Naive thymus-derived CD4-positive, alpha-beta T cell (primary cell): ENCODE measurements around the gene TOM1L2. TPM values are rescaled to one million over a fixed set of nuclear protein-coding genes. Genes with fewer than 3 reads are reported as not detected.

Source experiments
- ATAC-seq: fragments of 150-1000 bp; cut with Tn5 transposase; 2 replicates; pipeline ENCODE4 v1.10.0; 2021; ENCODE audit warnings: mild to moderate bottlenecking, moderate library complexity
- CTCF ChIA-PET: fragments of 350-600 bp; sonication (Branson Sonifier 250); formaldehyde crosslinking; loops from one replicate; lab custom pipeline; 2021; ENCODE audit warnings: antibody characterized with exemption; lab: Charles Lee
- POLR2A ChIA-PET: fragments of 350-600 bp; sonication (Branson Sonifier 250); formaldehyde crosslinking; loops from one replicate; lab custom pipeline; 2021; ENCODE audit warnings: antibody characterized with exemption, inconsistent platforms; lab: Charles Lee
- DNase-seq, 9 donors: peaks; one replicate each; pipeline versions ENCODE4 v3.0.0 to v3.0.0-alpha.2; 2020 to 2022; ENCODE audit warnings: mixed read lengths in 1 of 9
- H3K27ac ChIP-seq: one replicate; pipeline ENCODE4 v1.7.0; 2013; ENCODE audit warnings: mild to moderate bottlenecking, low read depth, low read length, moderate library complexity
- H3K27me3 ChIP-seq, 2 donors: one replicate each; pipeline ENCODE4 v1.7.0; 2013; ENCODE audit warnings: low read length in 2 of 2, mild to moderate bottlenecking in 2 of 2, moderate library complexity in 2 of 2; ENCODE audit not compliant: control insufficient read depth in 2 of 2, insufficient read depth in 2 of 2
- H3K36me3 ChIP-seq, 3 experiments: 1 replicate in 2 of 3; 2 replicates in 1 of 3; pipeline ENCODE4 v1.7.0; 2013; ENCODE audit warnings: low read length in 3 of 3, mild to moderate bottlenecking in 3 of 3, moderate library complexity in 1 of 3; ENCODE audit not compliant: insufficient read depth in 3 of 3, control insufficient read depth in 2 of 3
- H3K4me1 ChIP-seq, 2 donors: one replicate each; pipeline ENCODE4 v1.7.0; 2013; ENCODE audit warnings: low read length in 2 of 2, mild to moderate bottlenecking in 2 of 2, moderate library complexity in 1 of 2; ENCODE audit not compliant: control insufficient read depth in 2 of 2, insufficient read depth in 2 of 2
- H3K4me3 ChIP-seq: 2 replicates; pipeline ENCODE4 v1.7.0; 2013; ENCODE audit warnings: mild to moderate bottlenecking, low read length
- H3K9me3 ChIP-seq, 3 experiments: 1 replicate in 2 of 3; 2 replicates in 1 of 3; pipeline ENCODE4 v1.7.0; 2013; ENCODE audit warnings: low read length in 3 of 3; ENCODE audit not compliant: control insufficient read depth in 2 of 3
- H3K27ac Mint-ChIP-seq, 9 donors: one replicate each; pipeline ENCODE4 v1.8.0; 2020 to 2022; ENCODE audit warnings: mixed read lengths in 9 of 9, mild to moderate bottlenecking in 8 of 9, moderate library complexity in 5 of 9, inconsistent platforms in 2 of 9
- H3K27me3 Mint-ChIP-seq, 5 donors: one replicate each; pipeline ENCODE4 v1.8.0; 2021 to 2022; ENCODE audit warnings: mixed read lengths in 5 of 5, mild to moderate bottlenecking in 1 of 5
- H3K36me3 Mint-ChIP-seq, 5 donors: one replicate each; pipeline ENCODE4 v1.8.0; 2020 to 2022; ENCODE audit warnings: mixed read lengths in 5 of 5, mild to moderate bottlenecking in 3 of 5, inconsistent platforms in 1 of 5
- H3K4me1 Mint-ChIP-seq, 7 donors: one replicate each; pipeline ENCODE4 v1.8.0; 2020 to 2022; ENCODE audit warnings: mixed read lengths in 7 of 7, mild to moderate bottlenecking in 3 of 7, inconsistent platforms in 1 of 7
- H3K4me3 Mint-ChIP-seq, 10 donors: one replicate each; pipeline ENCODE4 v1.8.0; 2020 to 2022; ENCODE audit warnings: mild to moderate bottlenecking in 10 of 10, mixed read lengths in 10 of 10, moderate library complexity in 6 of 10, inconsistent platforms in 2 of 10
- H3K9me3 Mint-ChIP-seq, 11 donors: one replicate each; pipeline ENCODE4 v1.8.0; 2020 to 2022; ENCODE audit warnings: mixed read lengths in 11 of 11, mild to moderate bottlenecking in 4 of 11, inconsistent platforms in 1 of 11, moderate library complexity in 1 of 11
- intact Hi-C, 2 donors: fragments of 100-400 bp; cut with micrococcal nuclease; formaldehyde crosslinking; loops; one replicate each; pipeline ENCODE4 v1.15.1; 2023
- polyA plus RNA-seq, 2 donors: library from polyadenylated mRNA; unstranded; fragments of 300-500 nt; fragmentation: Illumina TruSeq; gene quantifications; one replicate each; pipeline ENCODE4 v1.2.3, GENCODE V29; 2021
- total RNA-seq, 6 experiments: library from RNA in 5 of 6; stranded (reverse) in 5 of 6; gene quantifications; 1 replicate in 5 of 6; 2 replicates in 1 of 6; pipeline ENCODE4 v1.2.3 and lab custom pipeline; 2021 to 2026

Gene TOM1L2
- total and polyA plus RNA-seq, 7 experiments from 2014 or later: 6.9 to 84.1 (median 61.0) TPM

DNA sequence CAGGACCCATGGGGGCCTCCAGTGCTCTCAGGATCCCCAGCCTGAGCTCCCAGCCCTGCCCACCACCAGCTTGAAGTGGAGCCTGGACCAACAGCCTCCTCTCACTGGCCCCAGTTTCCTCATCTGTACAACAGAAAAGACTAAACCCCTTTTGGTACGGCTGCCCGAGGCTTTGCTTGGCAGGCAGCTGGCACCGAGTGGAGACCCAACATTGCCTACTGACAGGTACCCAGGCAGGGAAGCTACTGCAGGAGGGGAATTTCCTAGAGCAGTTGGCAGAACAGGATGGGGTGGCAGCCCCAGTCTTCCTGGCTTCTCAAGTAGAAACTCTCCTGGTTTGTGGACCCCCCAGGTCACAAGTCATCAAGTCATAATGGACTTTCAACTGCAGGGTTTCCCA is 149.6 kb downstream of the TOM1L2 start:
- Mint-ChIP-seq H3K9me3 (no peaks in the 10 kb centered on the region), H3K4me3 (peak overlapping the region; percentile 55 to 83 (median 77)), H3K4me1 (peaks cover 63 to 88% (median 83%) of the 10 kb centered on the region in 7 donors), H3K27ac (peak overlapping the region; percentile 6 to 94 (median 75)), H3K27me3 (no peaks in the 10 kb centered on the region), H3K36me3 (peaks cover 0 to 22% (median 7%) of the 10 kb centered on the region in 5 donors)
- Histone ChIP-seq H3K27me3 (no peaks in the 10 kb centered on the region), H3K4me1 (peaks cover 41 to 77% of the 10 kb centered on the region in 2 donors), H3K9me3 (no peaks in the 10 kb centered on the region), H3K27ac (peak overlapping the region; percentile 65), H3K36me3 (peaks cover 0 to 27% (median 7%) of the 10 kb centered on the region in 3 experiments), H3K4me3 (peak overlapping the region; percentile 68)
- CTCF ChIA-PET: interaction anchor here (1.2 to 1.4 kb wide), 2 partner anchors 10 to 13 kb away, joined by 5 to 6 read pairs; partner anchors contain the start of gene SREBF1
- DNase-seq (no peak), ATAC-seq (no peak)
- POLR2A ChIA-PET: interaction anchor here (1.0 to 2.0 kb wide), 5 partner anchors 9 to 30 kb away, joined by 3 to 5 read pairs (median 3); no protein-coding TSS in a partner anchor
- intact Hi-C loops: loop anchor here (1.0 to 10.0 kb wide), 10 partner anchors 10 to 1555 kb away; partner anchors contain the start of genes ATPAF2 (in 2 of the 2), GID4 (in 2 of the 2), SREBF1 (in 2 of the 2) and DRC3 (in 1 of the 2)

- H3K27me3 ChIP-seq: no peaks in the 10 kb centered on the region
- no peaks in the 10 kb centered on the region for H3K9me3 ChIP-seq
- H3K27me3 Mint-ChIP-seq: no peaks in the 10 kb centered on the region
- peaks cover 41 to 73% of the 10 kb centered on the region in 2 donors for H3K4me1 ChIP-seq
- CTCF ChIA-PET: interaction anchor here (1.2 to 1.4 kb wide), 2 partner anchors 9 to 14 kb away, joined by 5 to 6 read pairs; partner anchors contain the start of gene SREBF1
- peaks cover 0 to 22% (median 7%) of the 10 kb centered on the region in 5 donors for H3K36me3 Mint-ChIP-seq
- ATAC-seq (no peak), DNase-seq (no peak)
- H3K27ac ChIP-seq: peak overlapping the region; percentile 65
- peak overlapping the region in 9 of 10 donors; percentile 66 to 83 (median 78) for H3K4me3 Mint-ChIP-seq
- H3K27ac Mint-ChIP-seq: peak overlapping the region in 6 of 9 donors; percentile 55 to 94 (median 76)
- intact Hi-C loops: loop anchor here (5.0 to 10.0 kb wide), 2 partner anchors 493 to 1555 kb away; partner anchors contain the start of genes MAPK7 (in 1 of the 2), SMCR8 (in 1 of the 2) and TOP3A (in 1 of the 2)
- H3K36me3 ChIP-seq: peaks cover 0 to 27% (median 7%) of the 10 kb centered on the region in 3 experiments
- H3K4me3 ChIP-seq: peak overlapping the region; percentile 68
- POLR2A ChIA-PET: interaction anchor here (1.0 to 2.0 kb wide), 5 partner anchors 9 to 30 kb away, joined by 3 to 5 read pairs (median 3); no protein-coding TSS in a partner anchor
- H3K4me1 Mint-ChIP-seq: peaks cover 61 to 84% (median 79%) of the 10 kb centered on the region in 7 donors
- H3K9me3 Mint-ChIP-seq: no peaks in the 10 kb centered on the region
Observed at GRCh38 chr17:17822189-17822588, 150.0 kb downstream of the TOM1L2 start.

GRCh38 chr17:17820463-17821158 is 151.6 kb downstream of the TOM1L2 start:
- ChIA-PET CTCF (interaction anchor here (0.6 to 9.9 kb wide), 7 partner anchors 8 to 507 kb away, joined by 3 to 88 read pairs (median 4); partner anchors contain the start of gene SREBF1), POLR2A (interaction anchor here (0.7 to 2.0 kb wide), 4 partner anchors 15 to 28 kb away, joined by 3 to 10 read pairs (median 3); partner anchors contain the start of gene SREBF1)
- peaks cover 0 to 40% (median 14%) of the 10 kb centered on the region in 3 experiments for H3K36me3 ChIP-seq
- no peak for DNase-seq
- peaks cover 45 to 68% (median 64%) of the 10 kb centered on the region in 7 donors for H3K4me1 Mint-ChIP-seq
- H3K9me3 Mint-ChIP-seq: no peaks in the 10 kb centered on the region
- no peaks in the 10 kb centered on the region for H3K27me3 Mint-ChIP-seq
- peak overlapping the region; percentile 25 for H3K27ac ChIP-seq
- no peaks in the 10 kb centered on the region for H3K9me3 ChIP-seq
- no peak overlapping the region for H3K4me3 ChIP-seq
- peaks cover 0 to 21% (median 7%) of the 10 kb centered on the region in 5 donors for H3K36me3 Mint-ChIP-seq
- no peaks in the 10 kb centered on the region for H3K27me3 ChIP-seq
- peak overlapping the region in 9 of 10 donors; percentile 39 to 83 (median 62) for H3K4me3 Mint-ChIP-seq
- intact Hi-C loops: loop anchor here (5.0 to 10.0 kb wide), 2 partner anchors 494 to 1557 kb away; partner anchors contain the start of genes MAPK7 (in 1 of the 2), SMCR8 (in 1 of the 2) and TOP3A (in 1 of the 2)
- ATAC-seq: no peak
- H3K27ac Mint-ChIP-seq: peak overlapping the region in 7 of 9 donors; percentile 43 to 83 (median 64)
- H3K4me1 ChIP-seq: peaks cover 30 to 57% of the 10 kb centered on the region in 2 donors

- Histone ChIP-seq H3K27ac (peak overlapping the region; percentile 25), H3K36me3 (peaks cover 0 to 45% (median 16%) of the 10 kb centered on the region in 3 experiments), H3K27me3 (no peaks in the 10 kb centered on the region), H3K4me3 (no peak overlapping the region), H3K4me1 (peaks cover 30 to 54% of the 10 kb centered on the region in 2 donors), H3K9me3 (no peaks in the 10 kb centered on the region)
- H3K4me1 Mint-ChIP-seq: peaks cover 44 to 68% (median 60%) of the 10 kb centered on the region in 7 donors
- intact Hi-C loops: loop anchor here (5.0 to 10.0 kb wide), 2 partner anchors 495 to 1557 kb away; partner anchors contain the start of genes MAPK7 (in 1 of the 2), SMCR8 (in 1 of the 2) and TOP3A (in 1 of the 2)
- peak overlapping the region in 8 of 10 donors; percentile 41 to 83 (median 66) for H3K4me3 Mint-ChIP-seq
- ChIA-PET POLR2A (interaction anchor here (0.7 to 2.0 kb wide), 4 partner anchors 16 to 29 kb away, joined by 3 to 10 read pairs (median 3); partner anchors contain the start of gene SREBF1), CTCF (interaction anchor here (0.6 to 9.9 kb wide), 6 partner anchors 11 to 214 kb away, joined by 3 to 88 read pairs (median 4); partner anchors contain the start of gene SREBF1)
- peak overlapping the region in 8 of 9 donors; percentile 9 to 77 (median 59) for H3K27ac Mint-ChIP-seq
- no peak for DNase-seq
- peaks cover 0 to 23% (median 7%) of the 10 kb centered on the region in 5 donors for H3K36me3 Mint-ChIP-seq
- no peak for ATAC-seq
- no peaks in the 10 kb centered on the region for H3K9me3 Mint-ChIP-seq
- H3K27me3 Mint-ChIP-seq: no peaks in the 10 kb centered on the region
Observed at GRCh38 chr17:17820046-17820445, 152.2 kb downstream of the TOM1L2 start.

- DNase-seq (peak in 2 of 9 donors; percentile 33 to 72), ATAC-seq (peak; percentile 28)
- peak overlapping the region; percentile 25 for H3K27ac ChIP-seq
- no peak overlapping the region for H3K4me3 ChIP-seq
- POLR2A ChIA-PET: interaction anchor here (2.0 kb wide), 1 partner anchor 16 kb away, joined by 10 read pairs; the partner anchor contains the start of gene SREBF1
- CTCF ChIA-PET: interaction anchor here (0.5 to 9.9 kb wide), 6 partner anchors 17 to 214 kb away, joined by 3 to 88 read pairs (median 4); partner anchors contain the start of gene SREBF1
- H3K4me1 ChIP-seq: peaks cover 25 to 49% of the 10 kb centered on the region in 2 donors
- no peaks in the 10 kb centered on the region for H3K27me3 Mint-ChIP-seq
- intact Hi-C loops: no loop called here
- H3K27me3 ChIP-seq: no peaks in the 10 kb centered on the region
- no peaks in the 10 kb centered on the region for H3K9me3 ChIP-seq
- H3K27ac Mint-ChIP-seq: peak overlapping the region in 8 of 9 donors; percentile 14 to 77 (median 64)
- peaks cover 0 to 23% (median 7%) of the 10 kb centered on the region in 5 donors for H3K36me3 Mint-ChIP-seq
- H3K36me3 ChIP-seq: peaks cover 0 to 50% (median 16%) of the 10 kb centered on the region in 3 experiments
- H3K9me3 Mint-ChIP-seq: no peaks in the 10 kb centered on the region
- peak overlapping the region in 8 of 10 donors; percentile 58 to 83 (median 66) for H3K4me3 Mint-ChIP-seq
- H3K4me1 Mint-ChIP-seq: peaks cover 40 to 64% (median 56%) of the 10 kb centered on the region in 7 donors
Observed at GRCh38 chr17:17819561-17819995, 152.6 kb downstream of the TOM1L2 start.
